Coronary artery (tissue), 2 donors: ENCODE data around the gene OSBPL8.

Experiments used
- DNase-seq: peaks from one replicate; pipeline ENCODE4 v3.0.0-alpha.2; 2017; ENCODE audit warnings: low spot score
- H3K27ac ChIP-seq, 2 donors: fragments of 200-600 bp; sonication (generic); one replicate each; pipeline ENCODE4 v1.5.1; 2016 to 2019
- H3K4me3 ChIP-seq: fragments of 200-600 bp; sonication (generic); 2 replicates; pipeline ENCODE4 v1.5.1; 2016; ENCODE audit warnings: mild to moderate bottlenecking, moderate library complexity
- CTCF ChIP-seq: fragments of 200-600 bp; sonication (generic); IDR thresholded peaks from one replicate; pipeline ENCODE4 v1.5.1; 2019; ENCODE audit warnings: antibody characterized with exemption

The OSBPL8 gene

DNA sequence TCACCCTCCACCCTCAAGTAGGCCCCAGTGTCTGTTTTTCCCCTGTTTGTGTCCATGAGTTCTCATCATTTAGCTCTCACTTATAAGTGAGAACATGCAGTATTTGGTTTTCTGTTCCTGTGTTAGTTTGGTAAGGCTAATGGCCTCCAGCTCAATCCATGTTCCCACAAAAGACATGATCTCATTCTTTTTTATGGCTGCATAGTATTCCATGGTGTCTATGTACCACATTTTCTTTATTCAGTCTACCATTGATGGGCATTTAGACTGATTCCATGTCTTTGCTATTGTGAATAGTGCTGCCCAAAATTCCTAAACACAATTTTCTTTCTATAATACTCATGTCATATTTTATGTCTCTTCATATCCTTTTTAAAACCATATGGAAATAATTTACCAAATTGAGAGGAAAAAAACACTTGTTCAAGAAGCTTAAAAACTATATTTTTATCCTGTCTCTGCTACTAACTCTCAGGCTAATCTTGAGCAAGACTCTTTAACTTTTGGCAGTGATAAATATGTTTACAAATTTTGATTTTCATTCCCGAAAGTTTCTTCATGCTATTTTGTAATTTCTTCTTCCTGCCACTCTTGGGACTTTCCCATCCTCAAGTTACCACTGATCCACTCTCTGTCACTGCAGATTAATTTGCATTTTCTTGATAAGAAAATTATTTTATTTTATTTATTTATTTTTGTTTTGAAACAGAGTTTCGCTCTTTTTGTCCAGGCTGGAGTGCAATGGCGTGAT lies 28.0 kb upstream of the OSBPL8 start:
- DNase-seq = no peak
- Histone ChIP-seq H3K4me3 (no peak overlapping the region), H3K27ac (no peak overlapping the region)
- no peak for TF ChIP-seq CTCF

GRCh38 chr12:76586764-76587395 lies 27.3 kb upstream of the OSBPL8 start:
- peak; percentile 75 for TF ChIP-seq CTCF
- no peak overlapping the region for H3K4me3 ChIP-seq
- DNase-seq = no peak
- H3K27ac ChIP-seq = no peak overlapping the region

DNA sequence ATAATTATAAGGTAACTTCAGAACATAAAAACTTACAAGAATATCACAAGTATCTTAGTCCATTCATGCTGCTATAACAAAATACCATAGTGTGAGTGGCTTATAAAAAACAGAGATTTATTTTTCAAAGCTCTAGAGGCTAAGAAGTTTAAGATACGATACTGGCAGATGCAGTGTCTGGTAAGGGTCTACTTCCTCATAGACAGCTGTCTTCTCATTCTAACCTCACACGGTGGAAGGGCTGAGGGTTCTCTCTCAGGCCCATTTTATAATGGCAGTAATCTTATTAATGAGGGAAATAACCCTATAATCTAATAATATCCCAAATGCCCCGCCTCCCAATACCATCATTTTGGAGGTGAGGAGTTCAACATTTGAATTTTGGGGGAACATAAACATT lies 23.7 kb upstream of the OSBPL8 start:
- no peak overlapping the region for H3K27ac ChIP-seq
- TF ChIP-seq CTCF = no peak
- no peak for DNase-seq
- no peak overlapping the region for H3K4me3 ChIP-seq

DNA sequence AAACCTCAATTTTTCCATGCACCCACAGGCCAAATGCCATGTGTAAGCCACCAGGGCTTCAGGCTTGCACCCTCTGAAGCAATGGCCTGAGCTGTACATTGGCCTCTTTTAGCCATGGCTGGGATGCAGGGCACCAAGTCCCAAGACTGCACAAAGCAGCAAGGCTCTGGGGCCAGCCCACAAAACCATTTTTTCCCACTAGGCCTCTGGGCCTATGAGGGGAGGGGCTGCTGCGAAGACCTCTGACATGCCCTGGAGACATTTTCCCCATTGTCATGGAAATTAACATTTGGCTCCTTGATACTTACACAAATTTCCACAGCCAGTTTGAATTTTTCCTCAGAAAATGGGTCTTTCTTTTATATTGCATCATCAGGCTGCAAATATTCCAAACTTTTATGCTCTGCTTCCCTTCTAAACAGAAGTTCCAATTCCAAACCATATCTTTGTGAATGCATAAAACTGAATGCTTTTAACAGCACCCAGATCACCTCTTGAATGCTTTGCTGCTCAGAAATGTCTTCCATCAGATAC lies 14.3 kb upstream of the OSBPL8 start:
- Histone ChIP-seq H3K27ac (no peak overlapping the region), H3K4me3 (no peak overlapping the region)
- no peak for DNase-seq
- no peak for TF ChIP-seq CTCF

DNA sequence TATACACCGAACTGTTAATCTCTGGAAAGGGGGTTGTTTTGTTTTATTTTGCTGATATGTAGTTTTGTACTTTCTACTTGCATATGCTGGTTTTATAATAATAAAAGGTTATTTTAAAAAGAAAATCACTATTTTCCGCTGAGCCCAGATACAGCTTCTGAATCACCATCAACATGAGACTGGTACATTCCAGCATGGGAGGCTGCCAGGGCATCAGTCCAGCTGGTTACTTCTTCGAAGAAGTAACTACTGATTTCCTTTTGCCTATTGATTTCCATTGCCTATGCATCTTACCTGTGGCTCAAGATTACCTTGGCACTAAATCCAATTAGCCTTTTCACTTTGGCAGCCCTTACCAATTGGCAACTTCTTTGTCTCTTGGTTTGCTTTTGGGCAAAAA lies 11.7 kb upstream of the OSBPL8 start:
- H3K27ac ChIP-seq = no peak overlapping the region
- DNase-seq = no peak
- TF ChIP-seq CTCF = no peak
- no peak overlapping the region for H3K4me3 ChIP-seq

DNA sequence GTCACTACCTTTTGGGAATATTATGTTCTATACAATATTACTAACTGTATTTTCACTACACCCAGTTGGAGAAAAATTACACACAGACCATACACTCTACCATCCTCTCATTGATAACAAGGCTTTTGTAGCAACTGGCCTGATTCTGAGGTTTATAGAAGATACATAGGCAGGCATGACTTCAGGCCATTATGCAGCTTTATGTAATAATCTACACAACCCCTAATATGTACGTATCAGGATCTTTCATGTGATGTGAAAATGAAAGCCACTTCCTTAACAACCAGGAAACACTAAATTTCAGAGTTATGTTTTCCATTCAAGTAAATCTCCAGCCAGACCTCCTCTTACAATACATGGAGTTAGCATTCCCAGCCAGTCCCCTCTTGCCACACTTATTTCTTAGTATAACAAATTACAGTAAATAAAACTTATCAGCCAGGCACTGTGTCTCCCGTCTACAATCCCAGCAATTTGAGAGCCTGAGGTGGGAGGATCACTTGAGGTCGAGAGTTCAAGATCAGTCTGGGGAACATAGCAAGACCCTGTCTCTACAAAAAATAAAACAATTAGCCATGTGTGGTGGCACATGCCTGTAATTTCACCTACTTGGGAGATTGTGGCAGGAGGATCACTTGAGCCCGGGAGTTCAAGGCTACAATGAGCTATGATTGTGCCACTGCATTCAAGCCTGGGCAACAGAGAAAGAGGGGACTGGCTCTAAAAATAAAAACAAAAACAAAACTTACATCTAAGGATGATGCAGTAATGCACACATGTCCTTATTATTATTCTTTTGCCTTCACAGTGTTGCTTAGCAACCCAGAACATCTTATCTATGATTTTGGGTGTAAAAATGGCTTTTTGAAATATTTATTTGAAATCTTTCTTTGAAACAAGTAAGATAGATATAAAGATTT lies 10.4 kb upstream of the OSBPL8 start:
- Histone ChIP-seq H3K4me3 (no peak overlapping the region), H3K27ac (no peak overlapping the region)
- no peak for DNase-seq
- no peak for TF ChIP-seq CTCF
